HG03442 (cell line): Measurements from ENCODE around the gene CHST13.
"Not testable (repeated sequence)": the region's sequence is repeated elsewhere in the genome, so short reads cannot be mapped to it uniquely, and the experiment has no call there.

Experiments used
- ATAC-seq: cut with Tn5 transposase; IDR thresholded peaks from one replicate; pipeline ENCODE4 v1.9.1; 2021; ENCODE audit warnings: mild to moderate bottlenecking, moderate library complexity; ENCODE audit not compliant: unreplicated experiment

Gene CHST13

DNA sequence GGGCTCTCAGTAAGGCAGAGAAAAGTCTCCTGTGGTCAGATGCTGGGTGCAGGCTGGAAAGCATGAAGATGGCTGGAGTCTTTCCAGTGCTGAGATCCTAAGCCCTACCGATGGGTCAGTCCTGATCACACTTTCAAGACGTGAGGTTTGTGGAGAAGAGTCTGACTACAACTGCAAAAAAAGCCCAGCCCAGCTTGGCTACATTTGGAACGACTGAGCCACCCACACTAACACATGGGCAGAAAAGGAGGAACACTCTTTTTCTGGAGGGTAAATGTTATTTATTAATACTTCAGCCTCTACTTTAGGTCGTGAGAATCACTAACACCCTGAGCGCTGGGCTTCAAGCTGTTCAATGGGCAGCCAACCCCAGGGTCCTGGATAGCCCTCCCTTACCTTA lies 56.8 kb downstream of the CHST13 start:
- ATAC-seq, result no peak

DNA sequence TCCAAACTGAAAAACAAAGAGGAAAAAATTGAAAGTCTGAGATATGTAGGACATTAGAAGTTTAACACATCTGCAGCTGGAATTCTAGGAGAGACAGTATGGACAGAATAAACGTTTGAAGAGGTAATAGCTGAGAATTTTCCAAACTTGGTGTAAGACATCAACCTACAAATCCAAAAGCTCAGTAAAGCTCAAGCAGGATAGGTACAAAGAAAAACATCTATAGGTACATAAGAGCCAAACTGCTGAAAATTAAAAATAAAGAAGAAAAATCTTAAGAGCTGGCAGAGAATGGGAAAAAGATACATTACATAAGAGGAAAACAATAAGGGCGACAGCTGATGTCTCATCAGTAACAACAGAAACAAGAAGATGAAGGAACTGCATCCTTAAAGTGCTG lies 57.6 kb downstream of the CHST13 start:
- no peak for ATAC-seq

- ATAC-seq, result no peak
Measured at GRCh38 chr3:126582311-126582710, 58.4 kb downstream of the CHST13 start.

GRCh38 chr3:126591515-126591914 lies 67.6 kb downstream of the CHST13 start:
- not testable (repeated sequence) for ATAC-seq
